ENCODE data around the gene TRIO.

The TRIO gene

DNA sequence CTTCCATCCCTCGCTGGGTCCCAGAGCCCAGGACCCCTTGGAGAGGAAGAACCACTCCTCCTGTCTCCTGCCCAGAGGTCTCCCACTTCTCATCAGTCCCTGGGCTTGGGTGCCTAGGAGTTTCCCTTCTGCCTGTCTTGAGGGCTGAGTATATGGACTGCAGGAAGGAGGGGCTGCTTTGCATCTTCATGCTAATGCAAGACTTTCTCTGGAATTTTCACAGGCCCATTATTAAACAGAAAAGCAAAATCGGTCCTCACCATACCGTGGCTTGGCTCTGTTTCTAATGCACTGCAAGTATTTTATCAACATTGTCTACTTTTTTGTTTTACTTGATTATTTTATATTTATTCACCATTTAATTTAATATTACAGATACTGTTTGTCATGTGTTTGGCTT, 34.5 kb downstream of the TRIO start:
- TF ChIP-seq SIN3A (IDR thresholded peaks at IDR 0.05; ENCODE audit: borderline replicate concordance, insufficient read depth, low read length) (no peak), TAF1 (IDR thresholded peaks at IDR 0.05; ENCODE audit: borderline replicate concordance, insufficient read depth, low read length) (no peak), FOXP2 (optimal IDR thresholded peaks at IDR 0.05; ENCODE audit: borderline replicate concordance, extremely low read depth, extremely low read length, insufficient read depth) (no peak), POLR2AphosphoS5 (IDR thresholded peaks at IDR 0.05; ENCODE audit: low read depth, low read length) (no peak)
- TF ChIP-seq, protein P1, sequence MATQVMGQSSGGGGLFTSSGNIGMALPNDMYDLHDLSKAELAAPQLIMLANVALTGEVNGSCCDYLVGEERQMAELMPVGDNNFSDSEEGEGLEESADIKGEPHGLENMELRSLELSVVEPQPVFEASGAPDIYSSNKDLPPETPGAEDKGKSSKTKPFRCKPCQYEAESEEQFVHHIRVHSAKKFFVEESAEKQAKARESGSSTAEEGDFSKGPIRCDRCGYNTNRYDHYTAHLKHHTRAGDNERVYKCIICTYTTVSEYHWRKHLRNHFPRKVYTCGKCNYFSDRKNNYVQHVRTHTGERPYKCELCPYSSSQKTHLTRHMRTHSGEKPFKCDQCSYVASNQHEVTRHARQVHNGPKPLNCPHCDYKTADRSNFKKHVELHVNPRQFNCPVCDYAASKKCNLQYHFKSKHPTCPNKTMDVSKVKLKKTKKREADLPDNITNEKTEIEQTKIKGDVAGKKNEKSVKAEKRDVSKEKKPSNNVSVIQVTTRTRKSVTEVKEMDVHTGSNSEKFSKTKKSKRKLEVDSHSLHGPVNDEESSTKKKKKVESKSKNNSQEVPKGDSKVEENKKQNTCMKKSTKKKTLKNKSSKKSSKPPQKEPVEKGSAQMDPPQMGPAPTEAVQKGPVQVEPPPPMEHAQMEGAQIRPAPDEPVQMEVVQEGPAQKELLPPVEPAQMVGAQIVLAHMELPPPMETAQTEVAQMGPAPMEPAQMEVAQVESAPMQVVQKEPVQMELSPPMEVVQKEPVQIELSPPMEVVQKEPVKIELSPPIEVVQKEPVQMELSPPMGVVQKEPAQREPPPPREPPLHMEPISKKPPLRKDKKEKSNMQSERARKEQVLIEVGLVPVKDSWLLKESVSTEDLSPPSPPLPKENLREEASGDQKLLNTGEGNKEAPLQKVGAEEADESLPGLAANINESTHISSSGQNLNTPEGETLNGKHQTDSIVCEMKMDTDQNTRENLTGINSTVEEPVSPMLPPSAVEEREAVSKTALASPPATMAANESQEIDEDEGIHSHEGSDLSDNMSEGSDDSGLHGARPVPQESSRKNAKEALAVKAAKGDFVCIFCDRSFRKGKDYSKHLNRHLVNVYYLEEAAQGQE (IDR thresholded peaks at IDR 0.05; ENCODE audit: insufficient read depth in 1 of 2, low read depth in 2 of 2, low read length in 2 of 2) = no peak

DNA sequence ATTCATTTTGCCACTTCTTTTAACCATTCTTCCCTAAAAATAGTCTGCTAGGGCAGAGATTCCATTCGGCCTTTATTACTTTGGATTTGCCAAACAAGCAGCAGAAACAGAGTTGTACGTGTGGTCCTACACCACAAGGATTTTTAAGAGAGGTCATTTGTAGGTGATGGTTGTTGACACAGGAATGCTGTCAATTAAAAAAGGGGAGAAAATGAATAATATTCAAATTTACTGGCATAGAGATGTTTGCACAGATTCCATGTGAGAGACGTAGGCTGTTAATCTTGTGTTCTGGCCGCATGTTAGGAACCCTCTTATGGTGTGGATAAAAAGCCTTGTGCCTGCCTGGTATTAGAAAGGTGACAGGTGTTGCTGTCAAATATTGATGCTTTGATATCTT, 34.9 kb downstream of the TRIO start:
- TF ChIP-seq, protein P1 (IDR thresholded peaks at IDR 0.05; ENCODE audit: insufficient read depth in 1 of 2, low read depth in 2 of 2, low read length in 2 of 2) = no peak
- TF ChIP-seq SIN3A (IDR thresholded peaks at IDR 0.05; ENCODE audit: borderline replicate concordance, insufficient read depth, low read length) (no peak), TAF1 (IDR thresholded peaks at IDR 0.05; ENCODE audit: borderline replicate concordance, insufficient read depth, low read length) (no peak), FOXP2 (optimal IDR thresholded peaks at IDR 0.05; ENCODE audit: borderline replicate concordance, extremely low read depth, extremely low read length, insufficient read depth) (no peak), POLR2AphosphoS5 (IDR thresholded peaks at IDR 0.05; ENCODE audit: low read depth, low read length) (no peak)

DNA sequence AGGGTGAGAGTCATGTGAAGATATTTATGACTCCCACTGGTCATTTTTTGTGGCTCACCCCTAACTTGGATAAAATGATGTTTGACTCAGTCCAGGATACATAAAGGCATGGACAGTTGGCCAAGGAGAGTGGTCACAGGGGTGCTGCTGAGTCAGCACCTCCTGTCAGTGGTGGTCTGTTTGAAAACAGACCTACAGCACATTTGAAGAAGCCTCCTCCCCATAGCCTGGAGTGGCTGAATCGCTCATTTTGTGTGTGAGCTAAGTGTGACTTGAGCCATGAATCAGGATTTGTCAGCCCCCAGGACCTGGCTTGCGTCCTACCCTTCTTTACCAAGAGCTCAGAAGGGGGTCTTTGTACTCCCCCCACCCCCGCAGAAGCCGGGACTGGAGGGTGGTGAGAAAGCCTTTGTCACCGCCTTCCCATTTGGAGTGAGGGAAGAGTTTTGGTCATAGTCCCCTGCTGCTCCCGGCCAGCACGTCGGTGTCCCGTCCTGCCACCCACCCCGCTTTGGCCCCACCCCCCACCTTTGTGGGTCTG, 35.6 kb downstream of the TRIO start:
- TF ChIP-seq POLR2AphosphoS5 (IDR thresholded peaks at IDR 0.05; ENCODE audit: low read depth, low read length) (no peak), SIN3A (IDR thresholded peaks at IDR 0.05; ENCODE audit: borderline replicate concordance, insufficient read depth, low read length) (no peak), TAF1 (IDR thresholded peaks at IDR 0.05; ENCODE audit: borderline replicate concordance, insufficient read depth, low read length) (no peak), FOXP2 (optimal IDR thresholded peaks at IDR 0.05; ENCODE audit: borderline replicate concordance, extremely low read depth, extremely low read length, insufficient read depth) (no peak)
- TF ChIP-seq, protein P1 (IDR thresholded peaks at IDR 0.05; ENCODE audit: insufficient read depth in 1 of 2, low read depth in 2 of 2, low read length in 2 of 2) = no peak

DNA sequence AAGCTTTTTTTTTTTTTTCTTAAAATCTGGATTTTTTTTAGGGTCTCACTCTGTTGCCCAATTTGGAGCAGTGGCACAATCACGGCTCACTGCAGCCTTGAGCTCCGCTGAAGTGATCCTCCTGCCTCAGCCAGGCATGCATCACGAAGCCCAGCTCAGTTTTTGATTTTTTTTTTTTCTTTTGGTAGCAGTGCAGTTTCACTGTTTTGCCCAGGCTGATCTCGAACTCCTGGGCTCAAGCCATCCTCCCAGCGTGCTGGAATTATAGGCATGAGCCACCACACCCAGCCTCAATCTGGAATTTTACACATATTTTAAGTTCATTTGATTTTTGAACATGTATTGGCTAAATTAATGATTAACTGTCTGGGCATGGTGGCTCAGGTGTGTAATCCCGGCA, 36.3 kb downstream of the TRIO start:
- no peak for TF ChIP-seq SIN3A (IDR thresholded peaks at IDR 0.05; ENCODE audit: borderline replicate concordance, insufficient read depth, low read length)
- TF ChIP-seq, protein P1 (IDR thresholded peaks at IDR 0.05; ENCODE audit: insufficient read depth in 1 of 2, low read depth in 2 of 2, low read length in 2 of 2) = no peak
- TF ChIP-seq TAF1 (IDR thresholded peaks at IDR 0.05; ENCODE audit: borderline replicate concordance, insufficient read depth, low read length) = no peak
- no peak for TF ChIP-seq POLR2AphosphoS5 (IDR thresholded peaks at IDR 0.05; ENCODE audit: low read depth, low read length)
- no peak for TF ChIP-seq FOXP2 (optimal IDR thresholded peaks at IDR 0.05; ENCODE audit: borderline replicate concordance, extremely low read depth, extremely low read length, insufficient read depth)

DNA sequence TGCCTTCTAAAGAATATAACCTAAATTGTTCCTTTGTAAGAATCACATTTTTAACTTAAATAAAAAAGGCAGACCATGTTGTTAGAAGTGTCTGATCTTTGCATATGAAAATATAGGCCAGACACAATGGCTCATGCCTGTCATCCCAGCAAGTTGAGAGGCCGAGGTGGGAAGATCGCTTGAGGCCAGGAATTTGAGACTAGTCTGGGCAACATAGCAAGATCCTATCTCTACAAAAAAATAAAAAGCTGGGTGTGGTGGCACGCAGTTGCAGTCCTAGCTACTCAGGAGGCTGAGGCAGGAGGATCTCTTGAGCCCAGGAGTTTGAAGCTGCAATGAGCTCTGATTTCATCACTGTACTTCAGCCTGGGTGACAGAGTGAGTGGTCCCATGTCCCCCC, 37.3 kb downstream of the TRIO start:
- TF ChIP-seq POLR2AphosphoS5 (IDR thresholded peaks at IDR 0.05; ENCODE audit: low read depth, low read length) = no peak
- no peak for TF ChIP-seq SIN3A (IDR thresholded peaks at IDR 0.05; ENCODE audit: borderline replicate concordance, insufficient read depth, low read length)
- no peak for TF ChIP-seq FOXP2 (optimal IDR thresholded peaks at IDR 0.05; ENCODE audit: borderline replicate concordance, extremely low read depth, extremely low read length, insufficient read depth)
- TF ChIP-seq, protein P1 (IDR thresholded peaks at IDR 0.05; ENCODE audit: insufficient read depth in 1 of 2, low read depth in 2 of 2, low read length in 2 of 2) = no peak
- TF ChIP-seq TAF1 (IDR thresholded peaks at IDR 0.05; ENCODE audit: borderline replicate concordance, insufficient read depth, low read length) = no peak

Data from PFSK-1 (cell line).